Measurements from ENCODE around the gene PATL1.
A peak's percentile ranks its signal among the peaks of the same experiment; 100 is the strongest.
"Not testable (repeated sequence)": the region's sequence is repeated elsewhere in the genome, so short reads cannot be mapped to it uniquely, and the experiment has no call there.

PATL1 gene

DNA sequence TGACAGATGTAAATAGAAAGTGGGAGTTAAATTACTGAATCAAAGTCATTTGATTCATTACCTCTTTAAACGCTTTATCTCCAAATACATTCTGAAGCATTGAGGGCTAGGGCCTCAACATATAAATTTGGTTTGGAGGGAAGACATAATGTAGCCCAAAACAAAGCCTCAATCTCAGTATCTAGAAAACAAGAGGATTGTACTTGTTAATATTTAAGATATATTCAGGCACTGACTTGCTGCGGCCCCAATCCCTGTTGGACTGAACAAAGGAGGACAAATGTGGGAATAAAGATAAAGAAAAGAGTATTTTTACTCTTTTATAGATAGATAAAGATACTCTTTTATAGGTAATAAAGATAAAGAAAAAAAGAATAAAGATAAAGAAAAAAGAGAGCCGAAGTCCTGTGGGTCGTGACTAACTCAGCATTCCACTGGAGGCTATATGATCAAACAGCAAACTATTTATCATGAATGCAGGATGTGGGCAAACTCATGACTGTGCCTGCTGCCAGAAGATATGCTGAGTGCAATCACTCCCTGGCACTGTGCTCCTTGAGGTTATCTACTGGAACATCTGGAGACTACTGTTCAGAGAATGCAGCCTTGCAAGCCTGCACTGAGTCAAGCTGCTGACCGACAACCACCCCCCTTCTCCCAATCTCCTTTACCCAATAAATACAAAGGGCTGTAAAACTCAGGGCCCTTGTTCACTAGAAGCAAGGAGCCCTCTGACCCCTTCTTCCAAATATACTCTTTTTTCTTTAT, 37.9 kb upstream of the PATL1 start:
- H3K4me3 ChIP-seq (ENCODE audit: low read length): no peak overlapping the region
- DNase-seq (ENCODE audit: low read depth): peak; percentile 85
- TF ChIP-seq, protein P1, sequence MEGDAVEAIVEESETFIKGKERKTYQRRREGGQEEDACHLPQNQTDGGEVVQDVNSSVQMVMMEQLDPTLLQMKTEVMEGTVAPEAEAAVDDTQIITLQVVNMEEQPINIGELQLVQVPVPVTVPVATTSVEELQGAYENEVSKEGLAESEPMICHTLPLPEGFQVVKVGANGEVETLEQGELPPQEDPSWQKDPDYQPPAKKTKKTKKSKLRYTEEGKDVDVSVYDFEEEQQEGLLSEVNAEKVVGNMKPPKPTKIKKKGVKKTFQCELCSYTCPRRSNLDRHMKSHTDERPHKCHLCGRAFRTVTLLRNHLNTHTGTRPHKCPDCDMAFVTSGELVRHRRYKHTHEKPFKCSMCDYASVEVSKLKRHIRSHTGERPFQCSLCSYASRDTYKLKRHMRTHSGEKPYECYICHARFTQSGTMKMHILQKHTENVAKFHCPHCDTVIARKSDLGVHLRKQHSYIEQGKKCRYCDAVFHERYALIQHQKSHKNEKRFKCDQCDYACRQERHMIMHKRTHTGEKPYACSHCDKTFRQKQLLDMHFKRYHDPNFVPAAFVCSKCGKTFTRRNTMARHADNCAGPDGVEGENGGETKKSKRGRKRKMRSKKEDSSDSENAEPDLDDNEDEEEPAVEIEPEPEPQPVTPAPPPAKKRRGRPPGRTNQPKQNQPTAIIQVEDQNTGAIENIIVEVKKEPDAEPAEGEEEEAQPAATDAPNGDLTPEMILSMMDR (conservative IDR thresholded peaks at IDR 0.05; ENCODE audit: low read depth, low read length): no peak

DNA sequence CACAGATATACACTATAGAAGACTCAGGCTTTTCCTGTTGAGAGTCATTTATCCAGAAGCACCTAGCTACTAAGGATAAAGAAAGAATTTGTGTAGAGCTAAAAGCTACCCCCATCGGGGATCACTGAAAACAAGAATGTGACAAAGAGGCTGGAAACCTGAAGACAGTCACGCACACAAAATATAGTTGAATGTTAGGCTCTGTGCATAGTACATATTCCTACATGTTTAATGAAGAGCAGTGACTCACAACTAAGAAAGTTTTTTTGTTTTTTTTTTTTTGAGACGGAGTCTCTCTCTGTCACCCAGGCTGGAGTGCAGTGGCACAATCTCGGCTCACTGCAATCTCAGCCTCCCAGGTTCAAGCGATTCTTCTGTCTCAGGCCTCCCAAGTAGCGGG, 36.5 kb upstream of the PATL1 start:
- H3K4me3 ChIP-seq (ENCODE audit: low read length): no peak overlapping the region
- TF ChIP-seq, protein P1 (conservative IDR thresholded peaks at IDR 0.05; ENCODE audit: low read depth, low read length): no peak
- no peak for DNase-seq (ENCODE audit: low read depth)

DNA sequence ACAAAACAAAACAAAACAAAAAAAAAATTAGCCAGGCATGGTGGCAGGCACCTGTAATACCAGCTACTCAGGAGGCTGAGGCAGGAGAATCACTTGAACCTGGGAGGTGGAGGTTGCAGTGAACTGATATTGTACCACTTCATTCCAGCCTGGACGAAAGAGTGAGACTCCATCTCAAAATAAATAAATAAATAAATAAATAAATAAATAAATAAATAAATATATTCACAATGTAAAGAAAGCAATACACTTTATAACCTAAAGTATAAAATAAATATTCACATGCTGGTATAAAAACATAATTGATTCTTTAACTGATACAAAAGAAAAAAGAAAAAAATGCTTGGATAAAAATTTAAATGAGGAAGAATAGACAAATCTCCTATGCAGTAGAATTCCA, 34.7 kb upstream of the PATL1 start:
- not testable (repeated sequence) for DNase-seq (ENCODE audit: low read depth); H3K4me3 ChIP-seq (ENCODE audit: low read length)

DNA sequence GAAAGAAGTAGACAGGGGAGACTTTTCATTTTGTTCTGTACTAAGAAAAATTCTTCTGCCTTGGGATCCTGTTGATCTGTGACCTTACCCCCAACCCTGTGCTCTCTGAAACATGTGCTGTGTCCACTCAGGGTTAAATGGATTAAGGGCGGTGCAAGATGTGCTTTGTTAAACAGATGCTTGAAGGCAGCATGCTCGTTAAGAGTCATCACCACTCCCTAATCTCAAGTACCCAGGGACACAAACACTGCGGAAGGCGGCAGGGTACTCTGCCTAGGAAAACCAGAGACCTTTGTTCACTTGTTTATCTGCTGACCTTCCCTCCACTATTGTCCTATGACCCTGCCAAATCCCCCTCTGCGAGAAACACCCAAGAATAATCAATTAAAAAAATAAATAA, 31.3 kb upstream of the PATL1 start:
- DNase-seq (ENCODE audit: low read depth); H3K4me3 ChIP-seq (ENCODE audit: low read length): not testable (repeated sequence)

DNA sequence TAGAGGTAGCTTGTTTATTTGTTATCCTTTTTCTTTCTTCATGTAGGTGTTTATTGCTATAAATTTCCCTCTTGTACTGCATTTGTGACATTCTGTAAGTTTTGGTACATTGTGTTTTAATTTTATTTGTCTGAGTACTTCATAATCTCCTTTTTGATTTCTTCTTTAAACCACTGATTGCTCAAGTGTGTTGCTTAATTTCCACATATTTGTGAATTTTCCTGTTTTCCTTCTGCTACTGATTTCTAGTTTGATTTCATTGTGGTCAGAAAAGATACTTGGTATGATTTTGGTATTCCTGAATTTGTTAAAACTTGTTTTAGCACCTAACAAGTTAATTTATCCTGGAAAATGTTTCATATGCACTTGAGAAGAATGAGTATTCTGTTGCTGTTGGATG, 29.7 kb upstream of the PATL1 start:
- TF ChIP-seq, protein P1 (conservative IDR thresholded peaks at IDR 0.05; ENCODE audit: low read depth, low read length): no peak
- DNase-seq (ENCODE audit: low read depth): no peak
- no peak overlapping the region for H3K4me3 ChIP-seq (ENCODE audit: low read length)

DNA sequence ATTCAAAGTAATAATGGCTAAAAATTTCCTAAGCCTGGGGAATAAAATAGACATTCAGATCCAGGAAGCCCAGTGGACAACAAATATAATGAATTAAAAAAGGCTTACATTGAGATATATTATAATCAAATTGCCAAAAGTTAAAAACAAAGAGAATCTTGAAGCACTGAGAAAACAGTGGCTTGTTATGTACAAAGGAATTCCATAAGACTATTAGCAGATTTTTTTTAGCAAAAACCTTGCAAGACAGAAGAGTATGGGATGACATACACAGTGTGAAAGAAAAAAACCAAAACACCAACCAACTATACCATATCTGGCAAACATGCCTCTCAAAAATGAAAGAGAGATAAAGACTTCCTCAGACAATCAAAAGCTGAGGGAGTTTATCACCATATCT, 24.1 kb upstream of the PATL1 start:
- DNase-seq (ENCODE audit: low read depth): no peak
- TF ChIP-seq, protein P1 (conservative IDR thresholded peaks at IDR 0.05; ENCODE audit: low read depth, low read length): no peak
- no peak overlapping the region for H3K4me3 ChIP-seq (ENCODE audit: low read length)

DNA sequence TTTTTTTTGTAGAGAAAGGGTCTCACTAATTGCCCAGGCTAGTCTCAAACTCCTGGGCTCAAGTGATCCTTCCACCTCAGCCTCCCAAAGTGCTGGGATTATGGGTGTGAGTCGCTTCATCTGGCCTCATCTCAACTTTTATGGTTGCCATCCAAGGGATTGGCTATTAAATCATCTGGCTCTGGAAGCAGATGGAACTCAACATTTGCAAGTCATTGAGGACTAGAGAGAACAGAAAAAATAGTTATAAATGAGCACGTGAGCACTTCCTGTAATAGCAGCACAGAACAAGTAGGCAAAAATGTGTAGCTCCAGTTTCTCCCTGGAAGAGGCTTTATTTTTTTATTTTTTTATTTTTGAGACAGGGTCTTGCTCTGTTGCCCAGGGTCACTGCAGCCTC, 22.3 kb upstream of the PATL1 start:
- TF ChIP-seq, protein P1 (conservative IDR thresholded peaks at IDR 0.05; ENCODE audit: low read depth, low read length): no peak
- no peak for DNase-seq (ENCODE audit: low read depth)
- H3K4me3 ChIP-seq (ENCODE audit: low read length): no peak overlapping the region

DNA sequence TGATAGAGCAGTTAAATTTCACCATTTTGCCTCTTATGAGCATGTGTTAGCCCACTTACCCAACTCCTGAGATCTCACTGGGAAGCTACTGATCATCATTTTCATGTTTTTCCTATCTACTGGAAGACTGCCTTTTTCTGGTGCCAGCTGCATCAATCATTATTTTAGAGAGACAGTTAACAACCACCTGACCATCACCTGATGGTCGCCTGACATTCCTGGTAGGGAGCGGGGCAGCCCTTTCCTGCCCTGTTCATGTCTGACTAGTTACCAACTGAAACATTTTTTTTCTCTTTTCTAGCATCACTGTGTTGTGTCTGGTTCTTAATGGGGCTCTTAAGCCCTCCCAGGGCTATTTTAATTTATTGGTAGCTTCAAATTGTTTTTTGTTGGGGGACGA, 20.2 kb upstream of the PATL1 start:
- DNase-seq (ENCODE audit: low read depth): no peak
- no peak overlapping the region for H3K4me3 ChIP-seq (ENCODE audit: low read length)
- TF ChIP-seq, protein P1 (conservative IDR thresholded peaks at IDR 0.05; ENCODE audit: low read depth, low read length): no peak

DNA sequence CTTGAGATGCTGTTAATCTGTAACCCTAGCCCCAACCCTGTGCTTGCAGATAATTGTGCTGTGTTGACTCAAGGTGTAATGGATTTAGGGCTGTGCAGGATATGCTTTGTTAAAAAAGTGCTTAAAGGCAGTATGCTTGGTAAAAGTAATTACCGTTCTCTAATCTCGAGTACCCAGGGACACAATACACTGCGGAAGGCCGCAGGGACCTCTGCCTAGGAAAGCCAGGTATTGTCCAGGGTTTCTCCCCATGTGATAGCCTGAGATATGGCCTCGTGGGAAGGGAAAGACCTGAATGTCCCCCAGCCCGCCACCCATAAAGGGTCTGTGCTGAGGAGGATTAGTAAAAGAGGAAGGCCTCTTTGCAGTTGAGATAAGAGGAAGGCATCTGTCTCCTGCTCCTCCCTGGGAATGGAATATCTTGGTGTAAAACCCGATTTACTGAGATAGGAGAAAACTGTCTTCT, 12.5 kb upstream of the PATL1 start:
- H3K4me3 ChIP-seq (ENCODE audit: low read length); DNase-seq (ENCODE audit: low read depth): not testable (repeated sequence)

Measured in retinal pigment epithelial cell (primary cell).